Activated naive CD8-positive, alpha-beta T cell (primary cell): Measurements from ENCODE around the gene C11orf91.
"Not testable (repeated sequence)": the region's sequence is repeated elsewhere in the genome, so short reads cannot be mapped to it uniquely, and the experiment has no call there.

Source experiments
- H3K27ac Mint-ChIP-seq: one replicate; pipeline ENCODE4 v1.8.0; 2021; ENCODE audit warnings: mixed read lengths
- H3K27me3 Mint-ChIP-seq: one replicate; pipeline ENCODE4 v1.8.0; 2021; ENCODE audit warnings: mixed read lengths
- H3K36me3 Mint-ChIP-seq: one replicate; pipeline ENCODE4 v1.8.0; 2021; ENCODE audit warnings: mixed read lengths
- H3K4me1 Mint-ChIP-seq: one replicate; pipeline ENCODE4 v1.8.0; 2021; ENCODE audit warnings: low read depth, mixed read lengths
- H3K4me3 Mint-ChIP-seq: one replicate; pipeline ENCODE4 v1.8.0; 2021; ENCODE audit warnings: mild to moderate bottlenecking, mixed read lengths
- H3K9me3 Mint-ChIP-seq: one replicate; pipeline ENCODE4 v1.8.0; 2021; ENCODE audit warnings: low read depth, mixed read lengths

Gene C11orf91

GRCh38 chr11:33674035-33674814 is 26.4 kb downstream of the C11orf91 start:
- peaks cover 10% of the 10 kb centered on the region for H3K27me3 Mint-ChIP-seq
- no peaks in the 10 kb centered on the region for H3K36me3 Mint-ChIP-seq
- no peak overlapping the region for H3K4me3 Mint-ChIP-seq
- no peak overlapping the region for H3K27ac Mint-ChIP-seq
- no peaks in the 10 kb centered on the region for H3K4me1 Mint-ChIP-seq
- peaks cover 7% of the 10 kb centered on the region for H3K9me3 Mint-ChIP-seq

- Mint-ChIP-seq H3K27ac (no peak overlapping the region), H3K27me3 (peaks cover 6% of the 10 kb centered on the region), H3K4me3 (no peak overlapping the region)
These were observed 28.4 kb downstream of the C11orf91 start for GRCh38 chr11:33672273-33672672.

DNA sequence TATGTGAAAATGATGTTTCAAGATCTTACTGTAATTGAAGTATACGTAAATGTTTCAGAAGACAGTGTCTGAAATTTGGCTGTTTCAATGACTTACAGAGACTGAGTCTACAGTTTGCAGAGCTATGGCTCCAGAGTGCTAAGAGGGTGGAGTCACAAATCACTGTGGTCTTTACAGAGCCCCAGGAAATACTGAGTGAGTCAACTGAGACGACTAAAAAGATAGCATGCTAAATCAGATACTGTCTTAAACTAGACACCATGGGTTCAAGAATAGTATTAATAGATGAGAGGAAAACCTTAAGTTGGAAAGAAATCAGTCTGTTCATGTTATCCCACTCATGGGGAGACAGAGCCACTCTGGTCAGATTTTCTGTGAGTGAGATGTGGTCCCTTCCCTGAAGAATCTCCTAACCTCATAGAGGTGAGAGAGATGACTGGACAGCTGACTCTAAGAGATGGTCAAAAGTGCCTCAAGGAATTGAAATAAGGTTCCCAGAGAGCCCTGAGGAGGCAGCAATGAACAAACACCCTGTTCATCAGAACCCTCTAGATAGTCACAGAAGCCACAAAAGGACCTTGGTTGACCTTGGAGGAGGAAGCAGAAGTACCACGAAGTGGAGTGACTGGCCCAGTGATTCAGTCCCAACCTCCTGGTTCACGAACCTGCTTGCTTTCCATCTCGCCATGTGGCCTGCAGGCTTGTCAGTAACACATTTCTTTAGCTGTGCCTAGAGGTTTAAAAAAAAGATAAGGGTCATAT is 30.2 kb downstream of the C11orf91 start:
- peaks cover 9% of the 10 kb centered on the region for H3K27me3 Mint-ChIP-seq
- no peaks in the 10 kb centered on the region for H3K4me1 Mint-ChIP-seq
- no peaks in the 10 kb centered on the region for H3K36me3 Mint-ChIP-seq
- no peak overlapping the region for H3K27ac Mint-ChIP-seq
- H3K9me3 Mint-ChIP-seq, result no peaks in the 10 kb centered on the region
- H3K4me3 Mint-ChIP-seq, result no peak overlapping the region

More at GRCh38 chr11:33672273-33672672, 28.4 kb downstream of the C11orf91 start:
- Mint-ChIP-seq H3K9me3 (peaks cover 4% of the 10 kb centered on the region), H3K4me1 (no peaks in the 10 kb centered on the region), H3K36me3 (no peaks in the 10 kb centered on the region)

- Mint-ChIP-seq H3K27ac (no peak overlapping the region), H3K4me1 (no peaks in the 10 kb centered on the region), H3K27me3 (peaks cover 9% of the 10 kb centered on the region), H3K36me3 (no peaks in the 10 kb centered on the region), H3K4me3 (no peak overlapping the region), H3K9me3 (no peaks in the 10 kb centered on the region)
These were observed 30.9 kb downstream of the C11orf91 start for GRCh38 chr11:33669598-33670249.

DNA sequence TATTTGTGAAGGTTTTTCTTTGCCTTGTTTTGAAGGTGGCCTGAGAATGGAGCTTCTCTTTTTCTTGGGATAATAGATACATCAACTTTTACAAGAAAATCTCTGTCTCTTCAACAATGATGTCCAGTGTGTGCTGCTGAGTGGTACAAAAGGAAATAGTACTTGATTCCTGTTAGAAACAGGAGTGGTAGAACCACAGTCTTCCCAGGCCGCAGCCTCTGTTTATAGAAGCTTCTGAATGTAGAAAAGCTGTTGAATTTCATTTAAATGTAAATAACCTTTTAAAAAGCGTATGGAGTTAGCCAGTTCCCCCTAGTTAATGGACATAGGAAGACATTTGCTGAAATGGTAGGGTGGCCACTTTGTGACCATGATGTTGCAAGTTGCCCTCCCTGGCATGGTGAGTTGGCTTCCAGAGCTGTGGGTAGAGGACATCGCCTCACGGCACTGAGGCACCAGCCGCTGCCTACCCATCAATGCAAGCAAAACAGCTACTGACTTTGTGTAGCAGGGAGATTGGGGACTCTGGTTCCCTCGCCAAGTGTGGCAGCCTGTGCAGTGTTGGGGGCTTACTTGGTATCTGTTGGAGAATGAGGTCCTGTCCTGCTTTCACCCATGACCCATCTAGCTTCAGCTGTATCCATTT is 31.6 kb downstream of the C11orf91 start:
- Mint-ChIP-seq H3K27ac (no peak overlapping the region), H3K27me3 (peaks cover 12% of the 10 kb centered on the region), H3K36me3 (no peaks in the 10 kb centered on the region), H3K4me3 (no peak overlapping the region), H3K4me1 (no peaks in the 10 kb centered on the region), H3K9me3 (no peaks in the 10 kb centered on the region)

GRCh38 chr11:33668468-33668825 is 32.2 kb downstream of the C11orf91 start:
- Mint-ChIP-seq H3K9me3 (no peaks in the 10 kb centered on the region), H3K27me3 (peaks cover 12% of the 10 kb centered on the region), H3K4me3 (no peak overlapping the region), H3K27ac (no peak overlapping the region), H3K4me1 (no peaks in the 10 kb centered on the region), H3K36me3 (no peaks in the 10 kb centered on the region)

DNA sequence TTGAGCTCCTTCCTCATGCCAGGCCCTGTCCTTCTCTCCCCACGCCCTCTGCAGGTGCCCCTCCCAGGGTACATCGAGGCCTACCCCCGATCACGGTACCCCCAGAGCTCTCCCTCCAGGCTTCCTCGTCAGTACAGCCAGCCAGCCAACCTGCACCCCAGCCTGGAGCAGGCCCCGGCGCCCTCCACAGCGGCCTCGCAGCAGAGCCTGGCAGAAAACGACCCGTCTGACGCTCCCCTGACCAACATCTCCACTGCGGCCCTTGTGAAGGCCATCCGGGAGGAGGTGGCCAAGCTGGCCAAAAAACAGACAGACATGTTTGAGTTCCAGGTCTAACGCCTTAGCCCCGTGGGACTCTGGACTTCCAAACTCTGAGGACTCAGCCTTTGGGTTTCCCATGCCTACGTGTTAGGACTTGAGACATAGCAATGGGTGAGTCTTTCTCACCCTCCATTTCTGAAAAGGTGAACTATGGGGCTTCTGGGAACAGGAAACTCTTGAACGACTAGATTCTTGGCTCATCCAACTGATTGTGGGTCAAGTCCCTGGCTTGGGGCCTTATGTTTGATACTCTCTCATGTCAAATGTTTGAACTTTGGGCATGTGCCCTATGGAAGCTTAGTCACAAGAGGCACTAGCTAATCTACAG is 32.7 kb downstream of the C11orf91 start:
- Mint-ChIP-seq H3K36me3 (no peaks in the 10 kb centered on the region), H3K27me3 (peaks cover 12% of the 10 kb centered on the region), H3K4me1 (no peaks in the 10 kb centered on the region), H3K9me3 (no peaks in the 10 kb centered on the region), H3K27ac (no peak overlapping the region), H3K4me3 (no peak overlapping the region)

- H3K4me3 Mint-ChIP-seq, result no peak overlapping the region
- peaks cover 8% of the 10 kb centered on the region for H3K27me3 Mint-ChIP-seq
- H3K27ac Mint-ChIP-seq, result no peak overlapping the region
- H3K4me1 Mint-ChIP-seq, result no peaks in the 10 kb centered on the region
- H3K9me3 Mint-ChIP-seq, result no peaks in the 10 kb centered on the region
- no peaks in the 10 kb centered on the region for H3K36me3 Mint-ChIP-seq
These were observed 35.1 kb downstream of the C11orf91 start for GRCh38 chr11:33665350-33666106.

GRCh38 chr11:33664827-33665226 is 35.8 kb downstream of the C11orf91 start:
- peaks cover 8% of the 10 kb centered on the region for H3K27me3 Mint-ChIP-seq
- no peaks in the 10 kb centered on the region for H3K9me3 Mint-ChIP-seq
- no peak overlapping the region for H3K4me3 Mint-ChIP-seq
- H3K36me3 Mint-ChIP-seq, result no peaks in the 10 kb centered on the region
- no peak overlapping the region for H3K27ac Mint-ChIP-seq
- H3K4me1 Mint-ChIP-seq, result no peaks in the 10 kb centered on the region

DNA sequence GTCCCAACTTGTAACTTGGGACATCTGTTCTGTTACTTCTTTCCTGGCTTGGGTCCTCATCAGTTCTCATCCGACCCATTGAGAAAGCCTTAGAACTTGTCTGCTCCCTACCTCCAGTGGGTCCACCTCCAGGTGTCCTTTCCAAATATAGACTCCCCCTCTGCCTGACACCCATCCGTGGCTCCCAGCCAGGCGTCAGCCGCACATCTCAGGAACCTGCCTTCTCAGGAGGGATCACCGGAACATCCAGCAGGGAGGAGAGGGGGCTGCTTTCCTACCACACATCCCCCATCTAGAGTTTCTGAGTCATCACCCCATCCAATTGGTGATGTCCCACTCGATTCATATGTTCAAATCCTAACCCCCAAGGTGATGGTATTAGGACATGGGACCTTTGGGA is 36.5 kb downstream of the C11orf91 start:
- H3K27ac Mint-ChIP-seq, result no peak overlapping the region
- H3K27me3 Mint-ChIP-seq, result peaks cover 7% of the 10 kb centered on the region
- no peak overlapping the region for H3K4me3 Mint-ChIP-seq
- no peaks in the 10 kb centered on the region for H3K9me3 Mint-ChIP-seq
- no peaks in the 10 kb centered on the region for H3K4me1 Mint-ChIP-seq
- no peaks in the 10 kb centered on the region for H3K36me3 Mint-ChIP-seq

GRCh38 chr11:33663121-33663520 is 37.5 kb downstream of the C11orf91 start:
- no peaks in the 10 kb centered on the region for H3K4me1 Mint-ChIP-seq
- H3K27me3 Mint-ChIP-seq, result peaks cover 7% of the 10 kb centered on the region
- no peaks in the 10 kb centered on the region for H3K9me3 Mint-ChIP-seq
- no peaks in the 10 kb centered on the region for H3K36me3 Mint-ChIP-seq
- no peak overlapping the region for H3K4me3 Mint-ChIP-seq
- no peak overlapping the region for H3K27ac Mint-ChIP-seq

DNA sequence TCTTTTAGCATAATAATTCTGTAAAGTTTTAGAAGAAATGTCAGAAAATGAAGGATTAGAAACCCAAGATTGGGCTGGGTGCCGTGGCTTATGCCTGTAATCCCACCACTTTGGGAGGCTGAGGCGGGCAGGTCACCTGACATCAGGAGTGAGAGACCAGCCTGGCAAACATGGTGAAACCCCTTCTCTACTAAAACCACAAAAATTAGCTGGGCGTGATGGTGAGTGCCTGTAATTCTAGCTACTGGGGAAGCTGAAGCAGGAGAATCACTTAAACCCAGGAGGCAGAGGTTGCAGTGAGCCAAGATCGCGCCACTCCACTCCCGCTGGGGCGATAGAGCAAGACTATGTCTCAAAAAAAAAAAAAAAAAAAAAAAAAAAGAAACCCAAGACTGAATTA is 39.1 kb downstream of the C11orf91 start:
- H3K27me3 Mint-ChIP-seq, H3K27ac Mint-ChIP-seq, H3K4me3 Mint-ChIP-seq, H3K9me3 Mint-ChIP-seq, H3K36me3 Mint-ChIP-seq, H3K4me1 Mint-ChIP-seq: not testable (repeated sequence)

GRCh38 chr11:33660962-33661361 is 39.7 kb downstream of the C11orf91 start:
- H3K27me3 Mint-ChIP-seq, result peaks cover 3% of the 10 kb centered on the region
- no peak overlapping the region for H3K27ac Mint-ChIP-seq
- H3K4me1 Mint-ChIP-seq, result no peaks in the 10 kb centered on the region
- H3K9me3 Mint-ChIP-seq, result no peaks in the 10 kb centered on the region
- H3K4me3 Mint-ChIP-seq, result no peak overlapping the region
- H3K36me3 Mint-ChIP-seq, result no peaks in the 10 kb centered on the region
